Hepatocyte (in vitro differentiated cells): ENCODE data around the gene FSIP1.

Experiments used
- EZH2 ChIP-seq: fragments of 200-600 bp; sonication (generic); IDR thresholded peaks from 2 replicates; pipeline ENCODE4 v1.6.1; 2016; ENCODE audit warnings: antibody characterized with exemption, mild to moderate bottlenecking, borderline replicate concordance
- EZH2phosphoT487 ChIP-seq: fragments of 200-600 bp; sonication (generic); IDR thresholded peaks from one replicate; pipeline ENCODE4 v1.6.1; 2018; ENCODE audit warnings: antibody characterized with exemption, mild to moderate bottlenecking, low read depth, moderate library complexity; ENCODE audit not compliant: unreplicated experiment, severe bottlenecking
- TF ChIP-seq, protein P1 (sequence below): fragments of 200-600 bp; sonication (generic); IDR thresholded peaks from 2 replicates; pipeline ENCODE4 v1.5.1; 2016; ENCODE audit warnings: antibody characterized with exemption, mild to moderate bottlenecking; ENCODE audit not compliant: poor library complexity

DNA sequence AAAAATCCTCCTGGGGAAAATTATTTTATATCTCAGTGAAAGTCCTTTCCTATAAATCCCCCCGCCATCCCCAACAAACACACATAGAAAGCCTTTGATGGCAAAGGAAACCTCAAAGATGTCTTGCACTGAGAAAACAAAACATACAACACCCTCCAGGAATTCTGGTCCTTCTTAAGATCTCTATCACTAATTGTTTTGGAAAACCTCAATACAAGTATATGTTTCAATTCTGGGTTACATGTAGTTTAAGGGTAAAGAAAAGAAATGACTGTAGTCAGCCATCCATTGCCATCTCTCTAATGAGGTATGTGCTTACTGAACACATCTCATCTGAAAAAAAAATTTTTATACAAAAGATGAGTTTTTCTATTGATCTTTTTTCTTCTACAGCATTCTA, 97.3 kb downstream of the FSIP1 start:
- TF ChIP-seq, protein P1, sequence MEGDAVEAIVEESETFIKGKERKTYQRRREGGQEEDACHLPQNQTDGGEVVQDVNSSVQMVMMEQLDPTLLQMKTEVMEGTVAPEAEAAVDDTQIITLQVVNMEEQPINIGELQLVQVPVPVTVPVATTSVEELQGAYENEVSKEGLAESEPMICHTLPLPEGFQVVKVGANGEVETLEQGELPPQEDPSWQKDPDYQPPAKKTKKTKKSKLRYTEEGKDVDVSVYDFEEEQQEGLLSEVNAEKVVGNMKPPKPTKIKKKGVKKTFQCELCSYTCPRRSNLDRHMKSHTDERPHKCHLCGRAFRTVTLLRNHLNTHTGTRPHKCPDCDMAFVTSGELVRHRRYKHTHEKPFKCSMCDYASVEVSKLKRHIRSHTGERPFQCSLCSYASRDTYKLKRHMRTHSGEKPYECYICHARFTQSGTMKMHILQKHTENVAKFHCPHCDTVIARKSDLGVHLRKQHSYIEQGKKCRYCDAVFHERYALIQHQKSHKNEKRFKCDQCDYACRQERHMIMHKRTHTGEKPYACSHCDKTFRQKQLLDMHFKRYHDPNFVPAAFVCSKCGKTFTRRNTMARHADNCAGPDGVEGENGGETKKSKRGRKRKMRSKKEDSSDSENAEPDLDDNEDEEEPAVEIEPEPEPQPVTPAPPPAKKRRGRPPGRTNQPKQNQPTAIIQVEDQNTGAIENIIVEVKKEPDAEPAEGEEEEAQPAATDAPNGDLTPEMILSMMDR: no peak
- no peak for TF ChIP-seq EZH2phosphoT487
- no peak for TF ChIP-seq EZH2
